ENCODE data around the gene ADORA2B.

ADORA2B gene

DNA sequence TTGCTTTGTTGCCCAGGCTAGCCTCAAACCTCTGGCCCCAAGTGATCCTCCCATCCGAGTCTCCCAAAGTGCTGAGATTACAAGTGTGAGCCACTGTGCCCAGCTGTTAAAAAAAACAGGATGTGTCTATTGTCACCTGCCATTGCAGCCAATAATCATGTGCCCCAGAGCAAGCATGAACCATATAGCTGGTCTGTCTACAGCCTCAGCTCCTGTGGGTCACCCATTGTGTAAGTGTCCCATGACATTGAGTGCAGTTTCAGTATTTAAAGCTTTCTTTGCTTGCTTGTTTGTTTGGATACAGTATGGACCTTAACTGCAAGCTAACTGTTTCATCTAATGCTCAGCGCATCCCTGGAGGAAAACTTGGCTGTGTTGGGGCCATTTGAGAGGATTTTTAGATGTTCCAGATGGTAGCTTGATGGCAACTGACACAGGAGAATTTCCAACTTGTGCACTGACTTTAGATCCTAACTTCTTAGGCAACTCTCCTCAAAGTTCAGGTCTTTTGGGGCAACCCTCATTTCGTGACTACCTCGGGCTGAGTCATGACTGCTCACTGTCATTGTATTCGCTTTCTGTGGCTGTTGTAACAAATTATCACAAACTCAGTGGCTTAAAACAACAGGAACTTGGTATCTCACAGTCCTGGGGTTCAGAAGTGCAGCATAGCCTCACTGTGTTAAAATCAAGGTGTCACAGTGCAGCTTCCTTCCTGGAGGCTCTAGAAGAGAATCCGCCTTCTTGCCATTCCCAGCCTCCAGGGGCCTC is 30.3 kb upstream of the ADORA2B start:
- Mint-ChIP-seq H3K36me3 (ENCODE audit: insufficient read depth) (no peaks in the 10 kb centered on the region), H3K4me1 (peaks cover 16% of the 10 kb centered on the region), H3K9me3 (no peaks in the 10 kb centered on the region), H3K4me3 (no peak overlapping the region), H3K27ac (ENCODE audit: low read depth) (no peak overlapping the region), H3K27me3 (no peaks in the 10 kb centered on the region)
- peak; percentile 28 for ATAC-seq (replicated peaks; ENCODE audit: extremely low read depth, poor library complexity, severe bottlenecking)
- no peak for DNase-seq (ENCODE audit: low spot score in 2 of 2)

- Mint-ChIP-seq H3K27me3 (no peaks in the 10 kb centered on the region), H3K4me1 (peaks cover 16% of the 10 kb centered on the region), H3K36me3 (ENCODE audit: insufficient read depth) (no peaks in the 10 kb centered on the region), H3K4me3 (no peak overlapping the region), H3K9me3 (no peaks in the 10 kb centered on the region), H3K27ac (ENCODE audit: low read depth) (no peak overlapping the region)
- ATAC-seq (replicated peaks; ENCODE audit: extremely low read depth, poor library complexity, severe bottlenecking) (no peak), DNase-seq (ENCODE audit: low spot score in 2 of 2) (no peak)
These were observed 29.0 kb upstream of the ADORA2B start for GRCh38 chr17:15915961-15916360.

GRCh38 chr17:15917021-15917437 is 27.9 kb upstream of the ADORA2B start:
- no peaks in the 10 kb centered on the region for H3K27me3 Mint-ChIP-seq
- no peak for DNase-seq (ENCODE audit: low spot score in 2 of 2)

GRCh38 chr17:15917438-15918027 is 27.4 kb upstream of the ADORA2B start:
- H3K36me3 Mint-ChIP-seq (ENCODE audit: insufficient read depth), result no peaks in the 10 kb centered on the region
- no peak overlapping the region for H3K4me3 Mint-ChIP-seq
- no peak for ATAC-seq (replicated peaks; ENCODE audit: extremely low read depth, poor library complexity, severe bottlenecking)
- DNase-seq (ENCODE audit: low spot score in 2 of 2), result no peak
- H3K4me1 Mint-ChIP-seq, result peaks cover 16% of the 10 kb centered on the region
- no peak overlapping the region for H3K27ac Mint-ChIP-seq (ENCODE audit: low read depth)
- H3K9me3 Mint-ChIP-seq, result no peaks in the 10 kb centered on the region
- H3K27me3 Mint-ChIP-seq, result no peaks in the 10 kb centered on the region

More at GRCh38 chr17:15917021-15917437, 27.9 kb upstream of the ADORA2B start:
- H3K9me3 Mint-ChIP-seq, result no peaks in the 10 kb centered on the region
- H3K27ac Mint-ChIP-seq (ENCODE audit: low read depth), result no peak overlapping the region
- peaks cover 16% of the 10 kb centered on the region for H3K4me1 Mint-ChIP-seq
- no peak for ATAC-seq (replicated peaks; ENCODE audit: extremely low read depth, poor library complexity, severe bottlenecking)
- H3K36me3 Mint-ChIP-seq (ENCODE audit: insufficient read depth), result no peaks in the 10 kb centered on the region
- no peak overlapping the region for H3K4me3 Mint-ChIP-seq

DNA sequence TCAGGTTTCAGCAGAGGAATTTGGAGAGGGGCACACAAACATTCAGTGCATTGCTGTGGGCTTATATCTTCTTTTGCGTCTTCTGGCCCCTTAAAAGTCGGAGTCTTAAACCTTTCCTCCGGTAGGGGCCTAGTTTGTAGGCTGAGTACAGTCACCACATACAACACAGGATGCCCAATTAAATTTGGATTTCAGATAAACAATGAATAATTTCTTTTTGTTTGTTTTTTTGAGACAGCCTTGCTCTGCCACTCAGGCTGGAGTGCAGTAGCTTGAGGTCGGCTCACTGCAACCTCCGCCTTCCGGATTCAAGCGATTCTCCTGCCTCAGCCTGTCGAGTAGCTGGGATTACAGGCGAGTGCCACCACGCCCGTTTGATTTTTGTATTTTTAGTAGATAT is 26.7 kb upstream of the ADORA2B start:
- Mint-ChIP-seq H3K27ac (ENCODE audit: low read depth) (no peak overlapping the region), H3K9me3 (no peaks in the 10 kb centered on the region), H3K4me3 (no peak overlapping the region), H3K4me1 (peaks cover 16% of the 10 kb centered on the region), H3K27me3 (no peaks in the 10 kb centered on the region), H3K36me3 (ENCODE audit: insufficient read depth) (no peaks in the 10 kb centered on the region)
- no peak for ATAC-seq (replicated peaks; ENCODE audit: extremely low read depth, poor library complexity, severe bottlenecking)
- no peak for DNase-seq (ENCODE audit: low spot score in 2 of 2)

- no peaks in the 10 kb centered on the region for H3K27me3 Mint-ChIP-seq
These were observed 26.2 kb upstream of the ADORA2B start for GRCh38 chr17:15918661-15919259.

GRCh38 chr17:15919466-15919865 is 25.5 kb upstream of the ADORA2B start:
- no peak for DNase-seq (ENCODE audit: low spot score in 2 of 2)
- no peak for ATAC-seq (replicated peaks; ENCODE audit: extremely low read depth, poor library complexity, severe bottlenecking)
- H3K27me3 Mint-ChIP-seq, result no peaks in the 10 kb centered on the region
- no peaks in the 10 kb centered on the region for H3K36me3 Mint-ChIP-seq (ENCODE audit: insufficient read depth)
- H3K9me3 Mint-ChIP-seq, result no peaks in the 10 kb centered on the region
- H3K4me1 Mint-ChIP-seq, result peaks cover 7% of the 10 kb centered on the region
- no peak overlapping the region for H3K4me3 Mint-ChIP-seq
- H3K27ac Mint-ChIP-seq (ENCODE audit: low read depth), result no peak overlapping the region

More at GRCh38 chr17:15918661-15919259, 26.2 kb upstream of the ADORA2B start:
- Mint-ChIP-seq H3K9me3 (no peaks in the 10 kb centered on the region), H3K27ac (ENCODE audit: low read depth) (no peak overlapping the region), H3K4me3 (no peak overlapping the region), H3K4me1 (peaks cover 14% of the 10 kb centered on the region), H3K36me3 (ENCODE audit: insufficient read depth) (no peaks in the 10 kb centered on the region)
- no peak for DNase-seq (ENCODE audit: low spot score in 2 of 2)
- ATAC-seq (replicated peaks; ENCODE audit: extremely low read depth, poor library complexity, severe bottlenecking), result no peak

- no peaks in the 10 kb centered on the region for H3K4me1 Mint-ChIP-seq
These were observed 24.1 kb upstream of the ADORA2B start for GRCh38 chr17:15920758-15921239.

GRCh38 chr17:15921640-15922039 is 23.3 kb upstream of the ADORA2B start:
- DNase-seq (ENCODE audit: low spot score in 2 of 2), result no peak
- H3K4me3 Mint-ChIP-seq, result no peak overlapping the region
- H3K9me3 Mint-ChIP-seq, result no peaks in the 10 kb centered on the region
- peaks cover 10% of the 10 kb centered on the region for H3K27me3 Mint-ChIP-seq
- ATAC-seq (replicated peaks; ENCODE audit: extremely low read depth, poor library complexity, severe bottlenecking), result no peak
- no peaks in the 10 kb centered on the region for H3K4me1 Mint-ChIP-seq
- no peaks in the 10 kb centered on the region for H3K36me3 Mint-ChIP-seq (ENCODE audit: insufficient read depth)
- no peak overlapping the region for H3K27ac Mint-ChIP-seq (ENCODE audit: low read depth)

More at GRCh38 chr17:15920758-15921239, 24.1 kb upstream of the ADORA2B start:
- Mint-ChIP-seq H3K9me3 (no peaks in the 10 kb centered on the region), H3K27me3 (peaks cover 2% of the 10 kb centered on the region), H3K36me3 (ENCODE audit: insufficient read depth) (no peaks in the 10 kb centered on the region), H3K4me3 (no peak overlapping the region), H3K27ac (ENCODE audit: low read depth) (no peak overlapping the region)
- DNase-seq (ENCODE audit: low spot score in 2 of 2) (no peak), ATAC-seq (replicated peaks; ENCODE audit: extremely low read depth, poor library complexity, severe bottlenecking) (no peak)

- Mint-ChIP-seq H3K4me3 (no peak overlapping the region), H3K4me1 (no peaks in the 10 kb centered on the region), H3K36me3 (ENCODE audit: insufficient read depth) (no peaks in the 10 kb centered on the region), H3K9me3 (no peaks in the 10 kb centered on the region), H3K27ac (ENCODE audit: low read depth) (no peak overlapping the region), H3K27me3 (peaks cover 12% of the 10 kb centered on the region)
- ATAC-seq (replicated peaks; ENCODE audit: extremely low read depth, poor library complexity, severe bottlenecking) (no peak), DNase-seq (ENCODE audit: low spot score in 2 of 2) (no peak)
These were observed 22.3 kb upstream of the ADORA2B start for GRCh38 chr17:15922586-15922985.

DNA sequence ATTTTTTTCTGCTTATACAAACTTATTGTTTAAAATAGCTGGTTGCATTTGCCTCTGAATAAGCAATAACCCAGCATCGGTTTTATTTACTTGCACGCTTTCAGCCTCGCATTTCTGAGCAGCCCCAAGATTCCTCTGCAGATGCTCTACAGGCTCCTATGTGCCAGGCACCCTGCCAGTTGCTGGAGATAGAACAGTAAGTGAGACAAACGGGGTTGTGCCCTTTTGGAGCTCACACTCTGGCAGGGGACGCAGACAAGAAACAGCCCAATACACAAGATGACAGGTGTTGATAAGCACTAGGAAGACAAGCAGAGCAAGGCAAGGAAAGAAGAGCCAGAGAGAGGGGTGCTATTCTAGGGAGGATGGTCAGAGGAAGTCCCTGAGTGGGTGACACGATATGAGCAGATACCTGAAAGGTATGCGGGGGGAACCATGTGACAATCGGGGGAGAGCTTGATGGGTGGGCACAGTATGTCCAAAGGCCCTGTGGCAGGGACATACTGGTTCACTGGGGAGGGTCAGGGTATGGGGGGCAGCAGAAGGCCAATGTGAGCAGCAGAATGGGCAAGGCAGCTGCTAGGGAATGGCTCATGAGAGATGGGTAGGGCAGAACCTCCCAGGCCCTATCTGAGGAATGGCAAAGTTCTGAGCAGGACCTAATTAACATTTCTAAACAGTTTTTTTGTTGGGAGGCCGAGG is 18.7 kb upstream of the ADORA2B start:
- DNase-seq (ENCODE audit: low spot score in 2 of 2) (no peak), ATAC-seq (replicated peaks; ENCODE audit: extremely low read depth, poor library complexity, severe bottlenecking) (no peak)
- no peak overlapping the region for H3K27ac Mint-ChIP-seq (ENCODE audit: low read depth)
- no peaks in the 10 kb centered on the region for H3K36me3 Mint-ChIP-seq (ENCODE audit: insufficient read depth)
- no peaks in the 10 kb centered on the region for H3K4me1 Mint-ChIP-seq
- peaks cover 29% of the 10 kb centered on the region for H3K27me3 Mint-ChIP-seq
- no peak overlapping the region for H3K4me3 Mint-ChIP-seq
- H3K9me3 Mint-ChIP-seq, result no peaks in the 10 kb centered on the region

GRCh38 chr17:15928286-15928785 is 16.6 kb upstream of the ADORA2B start:
- Mint-ChIP-seq H3K4me3 (no peak overlapping the region), H3K9me3 (no peaks in the 10 kb centered on the region), H3K27ac (ENCODE audit: low read depth) (peak overlapping the region; percentile 7), H3K27me3 (peaks cover 29% of the 10 kb centered on the region), H3K36me3 (ENCODE audit: insufficient read depth) (no peaks in the 10 kb centered on the region), H3K4me1 (no peaks in the 10 kb centered on the region)
- no peak for ATAC-seq (replicated peaks; ENCODE audit: extremely low read depth, poor library complexity, severe bottlenecking)
- no peak for DNase-seq (ENCODE audit: low spot score in 2 of 2)

Data from central memory CD8-positive, alpha-beta T cell (primary cell).